ENCODE measurements around the gene AATK.

DNA sequence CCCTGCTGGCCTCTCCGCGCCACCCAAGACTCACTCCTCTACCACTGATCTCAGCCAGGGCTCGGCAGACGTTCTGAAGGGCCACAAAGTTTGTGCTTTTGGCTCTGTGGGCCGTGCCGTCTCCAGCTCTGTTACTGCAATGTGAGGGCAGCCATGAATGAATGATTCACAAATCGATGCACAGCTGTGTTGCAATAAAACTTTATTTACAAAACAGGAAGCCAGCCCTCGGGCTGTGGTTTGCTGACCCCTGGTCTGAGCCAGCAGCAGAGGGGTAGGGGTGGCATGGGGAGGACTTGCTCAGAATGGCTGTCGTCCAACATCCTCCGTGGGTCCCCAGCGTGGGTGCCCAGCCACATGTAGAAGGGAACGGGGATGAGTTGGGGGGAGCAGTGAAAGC is 63.7 kb downstream of the AATK start:
- TF ChIP-seq TBL1XR1 (IDR thresholded peaks at IDR 0.05; ENCODE audit: borderline replicate concordance, low read length, partially characterized antibody) (no peak), MAFK (conservative IDR thresholded peaks at IDR 0.05 in 1 of 2, IDR thresholded peaks at IDR 0.05 in 1 of 2; ENCODE audit: low read length in 2 of 2) (no peak), ARNT (IDR thresholded peaks at IDR 0.05) (no peak)
- TF ChIP-seq, protein P1, sequence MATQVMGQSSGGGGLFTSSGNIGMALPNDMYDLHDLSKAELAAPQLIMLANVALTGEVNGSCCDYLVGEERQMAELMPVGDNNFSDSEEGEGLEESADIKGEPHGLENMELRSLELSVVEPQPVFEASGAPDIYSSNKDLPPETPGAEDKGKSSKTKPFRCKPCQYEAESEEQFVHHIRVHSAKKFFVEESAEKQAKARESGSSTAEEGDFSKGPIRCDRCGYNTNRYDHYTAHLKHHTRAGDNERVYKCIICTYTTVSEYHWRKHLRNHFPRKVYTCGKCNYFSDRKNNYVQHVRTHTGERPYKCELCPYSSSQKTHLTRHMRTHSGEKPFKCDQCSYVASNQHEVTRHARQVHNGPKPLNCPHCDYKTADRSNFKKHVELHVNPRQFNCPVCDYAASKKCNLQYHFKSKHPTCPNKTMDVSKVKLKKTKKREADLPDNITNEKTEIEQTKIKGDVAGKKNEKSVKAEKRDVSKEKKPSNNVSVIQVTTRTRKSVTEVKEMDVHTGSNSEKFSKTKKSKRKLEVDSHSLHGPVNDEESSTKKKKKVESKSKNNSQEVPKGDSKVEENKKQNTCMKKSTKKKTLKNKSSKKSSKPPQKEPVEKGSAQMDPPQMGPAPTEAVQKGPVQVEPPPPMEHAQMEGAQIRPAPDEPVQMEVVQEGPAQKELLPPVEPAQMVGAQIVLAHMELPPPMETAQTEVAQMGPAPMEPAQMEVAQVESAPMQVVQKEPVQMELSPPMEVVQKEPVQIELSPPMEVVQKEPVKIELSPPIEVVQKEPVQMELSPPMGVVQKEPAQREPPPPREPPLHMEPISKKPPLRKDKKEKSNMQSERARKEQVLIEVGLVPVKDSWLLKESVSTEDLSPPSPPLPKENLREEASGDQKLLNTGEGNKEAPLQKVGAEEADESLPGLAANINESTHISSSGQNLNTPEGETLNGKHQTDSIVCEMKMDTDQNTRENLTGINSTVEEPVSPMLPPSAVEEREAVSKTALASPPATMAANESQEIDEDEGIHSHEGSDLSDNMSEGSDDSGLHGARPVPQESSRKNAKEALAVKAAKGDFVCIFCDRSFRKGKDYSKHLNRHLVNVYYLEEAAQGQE (IDR thresholded peaks at IDR 0.05; ENCODE audit: borderline replicate concordance in 1 of 2, low read depth in 1 of 2, low read length in 2 of 2): no peak
- TF ChIP-seq, protein P2, sequence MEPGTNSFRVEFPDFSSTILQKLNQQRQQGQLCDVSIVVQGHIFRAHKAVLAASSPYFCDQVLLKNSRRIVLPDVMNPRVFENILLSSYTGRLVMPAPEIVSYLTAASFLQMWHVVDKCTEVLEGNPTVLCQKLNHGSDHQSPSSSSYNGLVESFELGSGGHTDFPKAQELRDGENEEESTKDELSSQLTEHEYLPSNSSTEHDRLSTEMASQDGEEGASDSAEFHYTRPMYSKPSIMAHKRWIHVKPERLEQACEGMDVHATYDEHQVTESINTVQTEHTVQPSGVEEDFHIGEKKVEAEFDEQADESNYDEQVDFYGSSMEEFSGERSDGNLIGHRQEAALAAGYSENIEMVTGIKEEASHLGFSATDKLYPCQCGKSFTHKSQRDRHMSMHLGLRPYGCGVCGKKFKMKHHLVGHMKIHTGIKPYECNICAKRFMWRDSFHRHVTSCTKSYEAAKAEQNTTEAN (CRISPR knock-in tag; conservative IDR thresholded peaks at IDR 0.05): no peak

Measured in HepG2 (cell line).